ENCODE results near the gene GPBAR1. TPM values are rescaled to one million over a fixed set of nuclear protein-coding genes. Genes with fewer than 3 reads are reported as not detected.

Gene GPBAR1, protein sequence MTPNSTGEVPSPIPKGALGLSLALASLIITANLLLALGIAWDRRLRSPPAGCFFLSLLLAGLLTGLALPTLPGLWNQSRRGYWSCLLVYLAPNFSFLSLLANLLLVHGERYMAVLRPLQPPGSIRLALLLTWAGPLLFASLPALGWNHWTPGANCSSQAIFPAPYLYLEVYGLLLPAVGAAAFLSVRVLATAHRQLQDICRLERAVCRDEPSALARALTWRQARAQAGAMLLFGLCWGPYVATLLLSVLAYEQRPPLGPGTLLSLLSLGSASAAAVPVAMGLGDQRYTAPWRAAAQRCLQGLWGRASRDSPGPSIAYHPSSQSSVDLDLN
- 9.1 and 9.7 TPM in 2 replicates for total RNA-seq
- long read RNA-seq, transcript GPBAR1-202 (2 exons, 1,382 nt) = major isoform, 7 of 12 reads
- long read RNA-seq, partial matches to known transcripts = 0 of 12 reads
- long read RNA-seq, other reads (novel, unspliced or antisense) = 1 of 12 reads

DNA sequence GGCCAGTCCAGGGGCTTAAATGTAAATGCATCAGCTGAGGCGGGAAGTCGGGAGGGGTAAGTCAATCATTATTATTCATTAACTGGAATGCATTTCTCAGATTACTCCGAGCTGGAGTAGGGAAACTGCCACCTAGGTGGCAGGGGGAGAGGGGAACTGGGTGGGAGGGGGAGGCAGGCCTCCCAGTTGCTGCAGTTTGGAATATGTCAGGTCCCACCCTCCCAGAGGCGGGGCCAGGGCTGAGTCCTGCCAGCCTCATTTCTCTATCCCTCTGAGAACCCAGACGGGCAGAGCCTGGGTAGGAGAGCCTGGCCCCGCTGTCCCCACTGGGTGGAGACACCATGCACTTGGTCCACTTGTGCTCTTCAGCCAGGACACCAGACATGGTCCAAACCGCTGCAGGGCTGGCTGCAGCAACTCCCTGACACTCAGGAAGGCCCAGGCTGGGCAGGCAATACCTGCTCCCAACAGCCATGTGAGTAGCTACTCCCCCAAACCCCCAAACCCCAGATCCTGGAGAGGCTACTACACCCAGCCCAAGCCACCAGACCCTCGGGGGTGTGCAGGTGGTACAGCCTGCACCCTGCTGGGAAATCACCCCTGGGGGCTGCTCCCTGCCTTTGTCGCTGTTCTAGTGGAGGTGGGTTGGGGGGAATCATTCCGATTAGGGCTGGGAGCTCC is at the start of gene GPBAR1:
Gene GPBAR1, plus strand, starts transcription at position 274 of the 681 bp plus-strand sequence. CDS start 1,710 bp downstream, outside the sequence.
- peaks cover 29% of the 10 kb centered on the region for H3K4me1 Mint-ChIP-seq (ENCODE audit: low read depth)
- H3K27me3 Mint-ChIP-seq = no peaks in the 10 kb centered on the region
- peaks cover 10% of the 10 kb centered on the region for H3K36me3 Mint-ChIP-seq (ENCODE audit: insufficient read depth)
- no peak for DNase-seq (ENCODE audit: low spot score, unreplicated experiment)
- peak within 1 kb of the TSS; percentile 55 for H3K4me3 Mint-ChIP-seq (ENCODE audit: low read depth)
- peak within 1 kb of the TSS; percentile 87 for H3K27ac Mint-ChIP-seq
- no peaks in the 10 kb centered on the region for H3K9me3 Mint-ChIP-seq (ENCODE audit: low read depth)
- no peak for TF ChIP-seq CTCF (IDR thresholded peaks at IDR 0.05; ENCODE audit: unreplicated experiment)

DNA sequence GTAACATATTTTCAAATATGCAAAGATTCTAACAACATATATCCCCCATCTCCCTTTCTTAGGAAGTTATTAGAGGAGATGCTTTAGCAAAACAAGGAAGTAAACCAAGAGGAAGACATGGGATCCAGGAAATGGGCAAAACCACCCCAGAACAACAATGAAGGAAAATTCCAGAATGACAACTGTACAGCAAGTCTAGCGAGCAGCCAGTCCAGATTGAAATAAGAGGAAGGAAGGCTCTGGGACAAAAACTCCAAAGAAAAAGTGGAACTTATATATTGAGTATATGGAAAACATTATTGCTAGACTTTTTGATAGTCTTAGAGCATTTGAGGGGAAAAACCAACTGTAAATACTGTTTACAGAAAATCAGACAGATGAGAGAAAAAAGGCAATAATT is 46.7 kb upstream of the GPBAR1 start:
- H3K4me3 Mint-ChIP-seq (ENCODE audit: low read depth) = no peak overlapping the region
- no peak overlapping the region for H3K27ac Mint-ChIP-seq
- no peak for TF ChIP-seq CTCF (IDR thresholded peaks at IDR 0.05; ENCODE audit: unreplicated experiment)
- H3K9me3 Mint-ChIP-seq (ENCODE audit: low read depth) = peaks cover 7% of the 10 kb centered on the region
- peaks cover 14% of the 10 kb centered on the region for H3K27me3 Mint-ChIP-seq
- peaks cover 16% of the 10 kb centered on the region for H3K4me1 Mint-ChIP-seq (ENCODE audit: low read depth)
- no peaks in the 10 kb centered on the region for H3K36me3 Mint-ChIP-seq (ENCODE audit: insufficient read depth)
- DNase-seq (ENCODE audit: low spot score, unreplicated experiment) = no peak

GRCh38 chr2:218216336-218216673 is 44.5 kb upstream of the GPBAR1 start:
- no peaks in the 10 kb centered on the region for H3K9me3 Mint-ChIP-seq (ENCODE audit: low read depth)
- H3K4me1 Mint-ChIP-seq (ENCODE audit: low read depth) = peaks cover 21% of the 10 kb centered on the region
- H3K36me3 Mint-ChIP-seq (ENCODE audit: insufficient read depth) = no peaks in the 10 kb centered on the region
- H3K27ac Mint-ChIP-seq = peak overlapping the region; percentile 97
- TF ChIP-seq CTCF (IDR thresholded peaks at IDR 0.05; ENCODE audit: unreplicated experiment) = no peak
- peaks cover 6% of the 10 kb centered on the region for H3K27me3 Mint-ChIP-seq
- H3K4me3 Mint-ChIP-seq (ENCODE audit: low read depth) = peak overlapping the region; percentile 87
- no peak for DNase-seq (ENCODE audit: low spot score, unreplicated experiment)

GRCh38 chr2:218216674-218217359 is 44.0 kb upstream of the GPBAR1 start, which contains the start of gene ARPC2:
Gene ARPC2, plus strand, starts transcription at chr2:218217189. Its CDS starts 282 bp downstream, at chr2:218217471.
- Mint-ChIP-seq H3K9me3 (ENCODE audit: low read depth) (no peaks in the 10 kb centered on the region), H3K36me3 (ENCODE audit: insufficient read depth) (no peaks in the 10 kb centered on the region)
- no peak for TF ChIP-seq CTCF (IDR thresholded peaks at IDR 0.05; ENCODE audit: unreplicated experiment)

More at GRCh38 chr2:218216674-218217359, 44.0 kb upstream of the GPBAR1 start, which contains the start of gene ARPC2:
- DNase-seq (ENCODE audit: low spot score, unreplicated experiment) = peak; percentile 86
- Mint-ChIP-seq H3K27me3 (peaks cover 3% of the 10 kb centered on the region), H3K4me1 (ENCODE audit: low read depth) (peaks cover 21% of the 10 kb centered on the region), H3K27ac (peak within 1 kb of the TSS; percentile 97), H3K4me3 (ENCODE audit: low read depth) (peak within 1 kb of the TSS; percentile 87)

Measured in progenitor cell of endocrine pancreas (in vitro differentiated cells).